GM11168 (cell line): ENCODE results near the gene GRAPL.
"Not testable (repeated sequence)": the region's sequence is repeated elsewhere in the genome, so short reads cannot be mapped to it uniquely, and the experiment has no call there.

Source experiments
- in situ Hi-C: fragments of 300-500 bp; cut with MboI; formaldehyde crosslinking; loops from one replicate; pipeline ENCODE4 v1.12.0; 2022; ENCODE audit warnings: low sequenced_read_pairs; ENCODE audit not compliant: unreplicated experiment

Gene GRAPL

DNA sequence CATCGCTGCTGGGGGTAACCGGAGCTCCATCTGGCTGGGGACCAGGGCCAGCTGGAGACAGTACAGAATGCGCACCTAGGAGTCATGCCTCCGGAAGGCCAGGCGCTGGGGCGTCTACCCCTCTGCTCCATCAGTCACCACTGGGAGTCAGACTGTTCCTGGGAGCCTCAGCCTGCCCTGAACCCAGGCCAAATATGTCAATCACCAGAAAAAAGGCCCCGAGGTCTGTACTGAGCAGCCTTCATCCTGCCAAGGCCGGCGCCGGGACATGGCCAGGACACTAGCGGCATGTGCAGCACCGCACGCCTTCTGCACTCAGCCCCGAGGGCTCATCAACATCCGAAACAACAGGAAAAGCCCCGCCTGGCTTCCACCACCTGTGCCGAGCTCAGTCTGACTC lies 8.7 kb downstream of the GRAPL start:
- in situ Hi-C loops, result not testable (repeated sequence)

DNA sequence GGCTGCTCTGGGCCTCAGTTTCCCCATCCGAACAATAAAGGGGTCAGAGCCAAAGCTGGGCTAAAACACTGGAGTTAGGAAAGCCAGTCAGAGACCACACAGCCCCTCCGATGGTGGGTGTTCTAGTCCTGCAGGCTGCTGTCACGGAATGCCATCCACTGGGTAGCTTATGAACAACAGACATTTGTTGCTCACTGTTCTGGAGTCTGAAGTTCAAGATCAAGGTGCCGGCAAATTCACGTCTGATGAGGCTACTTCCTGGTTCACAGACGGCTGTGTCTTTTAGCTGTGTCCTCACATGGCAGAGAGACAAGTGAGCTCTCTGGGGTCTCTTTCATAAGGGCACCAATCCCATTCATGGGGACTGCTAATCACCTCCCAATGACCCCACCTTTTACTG lies 9.2 kb downstream of the GRAPL start:
- in situ Hi-C loops, result not testable (repeated sequence)

DNA sequence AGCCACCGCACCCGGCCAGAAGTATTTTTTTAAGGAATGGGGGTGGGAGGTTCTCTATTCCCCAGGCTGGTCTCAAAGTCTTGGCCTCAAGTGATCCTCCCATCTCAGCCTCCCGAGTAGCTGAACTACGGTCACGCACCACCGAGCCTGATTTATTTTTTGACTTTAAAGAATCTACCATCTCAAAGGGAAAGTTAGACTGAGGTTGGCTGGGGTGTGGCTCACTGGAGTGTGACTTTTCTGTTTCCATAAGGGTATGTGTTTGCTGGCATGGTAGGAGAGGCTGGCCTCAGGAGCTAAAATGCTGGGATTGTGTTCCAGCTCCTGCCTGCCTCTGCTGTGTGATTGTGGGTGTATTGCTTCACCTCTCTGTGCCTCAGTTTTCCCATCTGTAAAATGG lies 10.6 kb downstream of the GRAPL start:
- in situ Hi-C loops, result not testable (repeated sequence)

DNA sequence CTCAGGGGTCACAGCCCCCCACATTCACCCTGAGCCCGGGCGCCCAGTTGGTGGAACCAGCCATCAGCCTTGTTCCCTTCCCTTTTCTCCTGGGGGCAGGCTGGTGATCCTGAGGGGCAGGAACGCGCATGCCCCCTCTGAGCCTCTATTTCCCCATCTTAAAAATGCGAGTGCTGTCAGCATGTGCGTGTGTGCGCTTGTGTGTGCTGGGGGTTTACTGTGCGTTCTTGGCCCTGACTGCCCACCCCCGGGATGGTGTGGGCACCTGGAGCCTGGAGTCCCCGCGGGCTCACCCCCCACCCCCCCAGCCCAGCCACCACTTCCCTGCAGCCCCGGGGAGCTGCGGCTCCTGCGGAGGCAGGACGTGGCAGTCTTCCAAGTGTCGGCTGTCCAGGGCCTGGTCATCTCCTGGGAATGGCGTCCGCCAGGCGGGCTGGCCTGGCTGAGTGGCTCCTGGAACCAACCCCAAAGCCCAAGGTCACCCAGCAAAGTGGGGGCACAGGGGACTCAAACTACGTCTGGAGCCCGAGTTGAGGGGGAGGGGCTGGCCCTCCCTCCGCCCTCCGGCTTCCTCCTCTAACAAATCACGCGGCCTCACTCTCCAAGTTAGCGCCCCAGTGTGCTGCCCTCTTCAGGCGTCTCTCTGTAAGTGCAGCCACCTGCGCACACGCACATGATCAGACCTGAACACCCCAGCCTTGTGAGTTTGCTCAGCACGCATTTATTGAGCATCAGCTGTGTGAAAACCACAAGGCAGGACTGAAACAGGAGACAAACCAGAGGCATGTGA lies 14.2 kb downstream of the GRAPL start:
- in situ Hi-C loops, result loop anchor here (10.0 kb wide), 1 partner anchor 117 kb away; no protein-coding TSS in a partner anchor

DNA sequence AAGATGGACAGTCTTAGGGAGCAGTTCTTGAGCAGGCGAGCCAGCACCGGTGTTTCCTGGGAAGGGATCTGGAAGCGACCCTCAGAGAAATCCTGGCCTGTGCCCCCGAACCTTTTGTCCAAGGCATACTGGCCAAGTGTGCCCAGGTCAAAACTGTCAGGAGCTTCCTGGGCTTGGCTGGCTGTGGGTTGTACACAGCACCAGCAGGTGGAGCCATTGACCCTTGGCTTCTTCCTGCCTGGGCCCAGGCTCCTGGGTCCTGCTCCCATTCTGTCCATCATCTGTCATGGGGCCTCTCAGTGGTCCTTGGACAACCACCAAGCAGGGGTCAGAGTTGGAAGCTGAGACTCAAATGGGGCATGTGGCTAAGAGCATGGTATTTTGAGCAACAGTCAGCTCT lies 15.0 kb downstream of the GRAPL start:
- in situ Hi-C loops, result loop anchor here (10.0 kb wide), 1 partner anchor 118 kb away; no protein-coding TSS in a partner anchor

DNA sequence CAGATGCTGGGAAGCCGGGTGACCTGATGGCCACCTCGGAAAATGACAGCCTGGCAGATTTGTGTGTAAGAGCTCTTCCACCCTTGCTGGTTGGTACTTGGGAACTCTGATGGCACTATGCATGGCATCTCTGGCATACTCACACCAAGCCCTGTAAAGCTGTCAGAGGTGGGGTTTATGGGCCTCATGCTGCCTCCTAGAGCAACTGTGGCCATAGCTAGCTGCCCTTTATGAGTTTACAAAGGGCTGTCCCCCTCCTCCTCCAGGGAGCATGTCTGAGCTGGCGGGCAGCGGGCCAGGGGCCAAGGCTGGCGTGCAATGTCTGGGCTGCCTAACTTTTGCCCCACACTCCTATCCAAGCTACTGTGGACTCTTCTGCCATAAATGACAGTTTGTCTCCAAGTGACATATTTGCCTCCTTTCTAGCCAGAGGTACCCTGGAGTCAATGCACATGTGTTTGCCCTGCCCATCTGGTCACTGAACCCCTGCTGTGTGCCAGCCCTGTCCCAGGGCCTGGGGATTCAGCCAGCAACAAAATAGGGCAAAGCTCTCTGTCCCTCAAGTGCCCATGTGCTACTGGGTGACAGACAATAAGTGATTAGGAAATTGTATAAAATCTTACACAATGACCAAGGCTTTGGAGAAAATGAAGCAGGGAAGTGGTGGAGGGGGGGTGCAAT lies 15.8 kb downstream of the GRAPL start:
- in situ Hi-C loops, result loop anchor here (10.0 kb wide), 1 partner anchor 118 kb away; no protein-coding TSS in a partner anchor

DNA sequence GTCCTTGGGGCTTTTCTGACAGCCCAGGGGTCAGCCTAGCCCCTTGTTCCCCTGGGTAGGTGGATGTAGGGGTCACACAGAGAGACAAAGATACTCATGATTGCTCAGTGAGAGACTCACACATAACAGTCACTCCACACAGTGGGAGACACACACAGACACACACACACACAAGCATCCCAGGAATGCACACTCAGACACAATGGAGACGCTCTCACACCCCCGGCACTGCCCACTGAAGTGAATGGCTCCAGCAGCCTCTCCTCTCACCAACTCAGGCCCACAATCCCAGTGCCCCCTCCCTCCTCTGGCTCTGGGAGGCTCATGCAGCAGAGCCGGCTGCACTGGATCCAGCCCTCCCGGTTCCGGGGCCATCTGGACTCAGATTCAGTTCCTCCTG lies 17.0 kb downstream of the GRAPL start:
- in situ Hi-C loops, result loop anchor here (10.0 kb wide), 1 partner anchor 120 kb away; no protein-coding TSS in a partner anchor

DNA sequence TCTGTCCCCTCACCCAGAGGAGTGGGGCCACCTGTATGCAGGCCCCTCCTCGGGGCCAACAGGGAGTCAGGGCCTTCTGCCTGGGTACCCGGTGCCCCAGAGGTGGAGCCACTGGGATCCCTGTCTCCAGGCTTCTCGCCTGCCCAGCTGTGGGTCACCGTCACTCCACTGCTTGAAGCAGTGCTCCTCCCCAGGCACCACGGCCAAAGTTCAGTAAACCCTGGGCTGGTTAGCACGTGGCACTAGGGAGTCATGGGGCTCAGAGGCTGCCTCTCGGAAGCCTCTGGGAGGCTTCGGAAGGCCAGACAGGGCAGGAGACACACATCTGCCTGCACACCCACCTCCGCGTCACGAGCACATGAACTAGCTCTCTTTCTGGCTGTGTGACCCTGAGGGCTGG lies 18.1 kb downstream of the GRAPL start:
- in situ Hi-C loops, result loop anchor here (10.0 kb wide), 1 partner anchor 121 kb away; no protein-coding TSS in a partner anchor

DNA sequence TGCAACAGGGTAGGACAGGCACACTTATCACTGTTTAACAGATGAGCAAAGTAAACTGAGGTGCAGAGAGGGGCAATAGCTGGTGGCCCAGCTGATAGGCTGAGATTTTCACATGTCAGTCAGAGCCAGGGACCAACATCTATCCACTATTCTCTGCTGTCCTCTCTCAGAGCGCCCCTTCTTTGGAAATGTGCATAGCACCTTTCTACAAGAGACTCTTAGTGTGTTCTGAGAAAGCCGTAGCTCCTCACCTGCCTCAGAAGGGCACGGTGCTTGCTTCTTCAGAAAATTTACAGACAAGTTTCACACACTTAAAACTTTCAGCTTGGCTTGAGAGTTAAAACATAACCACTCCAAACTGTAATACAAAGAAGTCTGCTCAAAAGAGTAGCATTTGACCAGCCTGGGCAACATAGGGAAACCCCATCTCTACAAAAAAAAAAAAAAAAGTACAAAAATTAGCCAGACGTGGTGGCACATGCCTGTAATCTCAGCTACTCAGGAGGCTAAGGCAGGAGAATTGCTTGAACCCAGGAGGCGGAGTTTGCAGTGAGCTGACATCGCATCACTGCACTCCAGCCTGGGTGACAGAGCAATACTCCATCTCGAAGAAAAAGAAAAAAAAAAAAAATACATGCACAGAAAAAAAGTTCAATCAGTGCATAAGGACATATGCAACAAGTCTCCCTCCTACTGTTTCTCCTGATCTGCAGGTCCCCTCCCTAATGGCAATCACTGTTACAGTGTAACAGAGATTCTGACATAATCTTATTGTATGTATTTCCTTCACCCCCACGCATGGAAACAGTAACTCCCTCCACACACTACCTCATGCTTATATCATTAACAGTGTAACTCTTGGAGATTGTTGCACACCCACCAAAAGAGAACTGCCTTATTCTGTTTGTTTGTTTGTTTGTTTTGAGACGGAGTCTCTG lies 23.6 kb downstream of the GRAPL start:
- in situ Hi-C loops, result not testable (repeated sequence)

DNA sequence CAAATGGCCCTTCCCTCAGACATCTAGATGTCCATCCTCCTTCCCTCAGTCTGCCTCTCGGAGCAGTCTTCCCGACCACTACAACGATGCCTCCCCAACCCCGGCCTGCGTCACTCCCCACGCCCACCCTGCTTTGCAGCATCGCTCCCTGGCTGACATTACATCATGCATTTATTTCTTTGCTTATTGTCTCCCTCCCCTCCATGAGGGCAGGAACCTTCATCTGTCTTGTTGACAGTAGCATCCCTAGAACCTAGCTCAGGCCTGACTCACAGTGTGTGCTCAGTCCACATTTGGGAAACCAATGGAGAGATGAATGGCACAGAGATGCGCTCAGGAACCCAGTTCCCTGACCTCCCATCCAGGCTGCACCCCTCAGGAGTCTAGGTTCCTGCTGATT lies 30.2 kb downstream of the GRAPL start:
- in situ Hi-C loops, result not testable (repeated sequence)

DNA sequence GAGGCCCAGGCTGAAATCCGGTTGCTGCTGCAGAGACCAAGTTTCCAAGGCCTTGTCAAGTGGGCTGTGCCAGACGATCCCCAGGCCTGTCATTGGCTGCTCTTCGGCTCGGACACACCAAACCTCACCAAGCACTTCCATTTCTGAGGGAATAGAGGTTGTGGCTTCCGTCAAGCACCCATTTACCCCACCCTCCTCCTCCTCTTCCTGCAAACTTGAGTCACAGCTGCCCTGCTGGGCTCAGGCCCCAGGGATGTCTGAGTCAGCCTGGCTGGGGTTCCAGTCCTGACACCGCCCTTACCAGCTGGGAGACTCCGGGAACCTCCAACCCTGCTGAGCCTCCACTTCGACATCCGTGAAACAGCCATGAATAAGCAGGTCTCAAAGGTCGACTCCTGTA lies 31.1 kb downstream of the GRAPL start:
- in situ Hi-C loops, result not testable (repeated sequence)

DNA sequence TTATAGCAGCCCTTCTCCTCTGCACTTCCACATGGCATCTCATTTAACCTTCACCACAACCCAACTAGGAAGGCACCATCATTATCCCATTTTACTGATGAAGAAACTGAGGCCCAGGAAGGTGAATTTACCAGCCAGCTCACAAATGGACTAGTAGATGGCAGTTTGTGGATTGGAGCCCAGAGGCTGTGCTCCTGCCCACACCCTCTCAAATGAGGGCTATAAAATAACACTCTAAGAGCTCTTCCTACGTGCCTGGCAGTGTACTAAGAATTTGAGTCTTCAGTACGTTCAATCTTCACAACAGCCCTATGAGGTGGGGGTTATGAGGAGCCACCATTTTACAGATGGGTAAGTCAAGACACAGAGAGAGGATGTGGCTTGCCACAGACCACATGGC lies 31.5 kb downstream of the GRAPL start:
- in situ Hi-C loops, result not testable (repeated sequence)

DNA sequence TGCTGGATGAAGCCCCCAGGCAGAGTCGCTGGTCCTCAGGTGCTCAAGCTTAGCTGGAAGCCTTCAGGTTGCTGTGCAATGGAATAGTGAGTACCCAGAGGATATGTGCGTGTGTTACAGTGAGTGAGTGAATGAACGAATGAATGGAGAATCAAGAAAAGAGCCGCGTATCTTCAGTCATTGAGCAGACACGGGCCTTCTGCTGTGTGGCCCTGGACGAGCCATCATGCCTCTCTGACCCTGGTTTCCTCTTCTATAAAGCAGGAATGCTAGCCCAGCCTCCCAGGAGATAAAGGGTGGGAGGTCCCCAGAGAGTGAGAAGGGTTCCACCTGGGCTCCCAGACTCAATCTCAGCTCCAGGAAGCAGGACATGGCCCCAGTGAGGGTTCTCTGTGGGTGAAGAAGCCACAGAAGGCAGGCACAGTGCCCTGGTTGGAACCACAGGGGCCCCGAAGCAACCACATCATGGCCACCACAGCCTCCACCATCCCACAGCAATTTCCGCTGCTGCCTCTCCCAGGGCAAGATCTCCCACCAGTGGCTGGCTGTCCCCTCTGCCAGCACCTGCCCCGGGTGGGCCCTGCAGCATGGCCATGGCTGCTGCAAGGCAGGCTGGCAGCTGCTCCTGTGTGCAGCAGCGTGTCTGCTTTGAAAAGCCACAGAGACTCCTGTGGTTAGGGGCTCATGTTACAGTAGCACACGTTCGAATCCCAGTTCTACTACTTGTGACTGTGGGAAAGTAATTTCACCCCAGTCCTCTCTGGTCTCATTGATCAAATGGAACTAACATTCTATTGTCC lies 34.1 kb downstream of the GRAPL start:
- in situ Hi-C loops, result not testable (repeated sequence)

DNA sequence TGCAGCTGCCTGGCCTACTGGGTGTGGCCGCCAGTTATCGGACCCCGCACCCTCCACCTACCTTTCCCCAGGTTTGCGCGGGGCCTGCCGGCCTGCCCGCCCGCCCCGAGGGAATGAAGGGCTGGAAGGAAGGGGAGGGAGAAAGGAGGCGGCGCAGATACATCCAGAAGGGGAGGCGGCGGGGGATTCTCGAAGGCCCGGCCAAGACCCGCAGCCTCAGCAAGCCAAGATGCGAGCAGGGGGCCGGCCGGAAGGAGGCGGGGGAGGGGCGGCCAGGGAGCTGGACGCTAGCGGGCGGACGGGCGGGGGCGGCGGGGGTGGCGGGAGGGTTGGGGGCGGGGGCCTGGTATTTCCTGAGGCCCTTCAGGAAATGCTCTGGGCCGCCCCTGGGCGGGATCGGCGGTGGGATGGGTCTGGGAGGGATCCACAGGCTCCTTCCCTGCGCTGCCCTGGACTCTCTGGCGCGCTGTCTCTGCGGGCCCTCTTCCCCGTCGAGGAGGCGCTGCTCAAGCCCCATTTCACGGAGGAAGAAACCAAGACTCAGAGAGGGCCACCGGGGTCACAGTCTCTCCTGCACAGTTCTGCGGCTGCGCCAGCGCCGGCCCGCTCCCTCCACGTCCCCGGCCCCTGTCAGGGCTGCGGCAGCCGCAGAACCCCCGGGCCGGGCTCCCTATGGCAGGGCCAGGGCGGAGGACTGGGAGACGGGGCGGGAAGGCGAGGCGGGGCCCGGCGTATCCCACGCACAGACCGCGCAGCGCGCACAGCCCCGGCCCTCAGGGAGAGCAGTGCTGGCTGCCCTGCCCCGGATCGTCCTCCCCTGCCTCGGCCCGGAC lies 35.2 kb downstream of the GRAPL start:
- in situ Hi-C loops, result not testable (repeated sequence)

DNA sequence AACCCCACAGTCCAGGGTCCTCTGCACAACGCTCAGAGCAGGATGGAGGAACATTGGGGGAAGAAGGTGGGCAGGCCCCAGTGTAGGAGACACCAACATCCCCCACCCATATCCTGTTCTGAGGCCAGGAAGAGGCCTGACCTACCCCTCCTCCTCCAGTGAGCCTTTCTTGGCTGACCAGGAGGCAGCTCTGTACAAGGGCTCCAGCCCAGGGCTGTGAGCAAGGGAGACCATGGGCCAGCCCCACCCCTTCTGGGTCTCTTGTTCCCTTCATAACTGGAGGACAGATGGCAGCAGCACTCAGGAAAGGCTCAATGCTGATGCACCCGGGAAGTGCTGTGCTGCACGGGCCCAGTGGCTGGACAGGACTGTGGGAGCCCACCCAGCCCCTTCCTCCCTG lies 47.0 kb downstream of the GRAPL start:
- in situ Hi-C loops, result not testable (repeated sequence)

DNA sequence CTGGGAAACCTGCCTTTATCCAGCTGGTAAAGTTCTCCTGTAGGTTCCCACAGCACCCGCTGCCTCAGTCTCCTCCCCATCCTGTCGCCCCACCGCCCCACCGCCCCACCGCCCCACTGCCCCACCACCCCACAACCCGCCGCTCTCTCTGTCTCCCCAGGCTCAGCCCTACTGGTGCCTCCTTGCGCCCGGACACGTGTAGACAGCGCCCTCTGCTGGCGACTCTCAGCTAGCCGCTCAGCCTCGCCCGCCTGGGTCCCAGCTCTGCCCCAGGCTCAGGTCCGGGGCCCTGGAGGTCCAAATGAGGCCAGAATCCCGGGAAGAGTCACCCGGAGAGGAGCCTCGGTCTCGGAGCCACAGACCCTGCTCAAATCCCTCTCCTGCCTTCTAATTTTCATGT lies 48.0 kb downstream of the GRAPL start:
- in situ Hi-C loops, result not testable (repeated sequence)

DNA sequence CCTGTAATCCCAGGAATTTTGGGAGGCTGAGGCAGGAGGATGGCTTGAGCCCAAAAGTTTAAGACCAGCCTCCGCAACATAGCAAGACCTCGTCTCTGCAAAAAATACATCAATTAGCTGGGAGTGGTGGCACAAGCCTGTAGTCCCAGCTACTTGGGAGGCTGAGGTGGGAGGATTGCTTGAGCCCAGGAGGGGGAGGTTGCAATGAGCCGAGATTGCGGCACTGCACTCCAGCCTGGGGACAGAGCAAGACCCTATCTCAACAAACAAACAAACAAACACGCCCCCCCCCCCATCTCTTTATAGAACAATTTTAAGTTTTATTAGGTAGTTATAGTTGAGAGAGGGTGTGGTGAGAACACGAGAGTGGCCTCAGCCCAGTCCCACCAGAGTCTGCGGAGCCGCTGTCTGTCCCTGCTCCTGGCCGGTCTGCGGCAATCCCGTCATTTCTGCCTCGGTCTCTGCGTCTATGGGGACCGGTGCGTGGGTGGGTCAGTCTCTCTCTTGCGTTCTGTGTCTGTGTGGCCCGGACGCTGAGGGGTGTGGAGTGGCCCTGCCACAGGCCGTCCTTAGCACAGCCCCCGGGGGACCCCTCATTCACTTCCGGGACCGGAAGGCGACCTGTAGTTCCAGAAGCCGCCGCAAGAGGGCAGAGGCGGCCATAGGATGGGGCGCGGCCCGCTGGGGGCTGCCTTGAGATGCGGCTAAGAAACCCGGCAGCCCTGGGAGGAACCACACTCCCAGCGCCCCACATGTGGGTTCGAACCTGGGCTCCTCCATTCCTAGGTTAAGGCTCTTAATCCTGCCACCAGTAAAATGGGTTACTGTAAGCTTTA lies 53.9 kb downstream of the GRAPL start:
- in situ Hi-C loops, result not testable (repeated sequence)
